Kidney (tissue), 14 donors: ENCODE measurements around the gene PROKR1. TPM values are rescaled to one million over a fixed set of nuclear protein-coding genes. Genes with fewer than 3 reads are reported as not detected.
A peak's percentile ranks its signal among the peaks of the same experiment; 100 is the strongest.

Experiments
- DNase-seq, 5 donors: peaks; one replicate each; pipeline ENCODE4 v3.0.0-alpha.2; 2013 to 2020
- FAIRE-seq: peaks from 2 replicates; lab custom pipeline; 2012; peaks lifted over from hg19 to GRCh38; lab: Jason Lieb, UNC
- H3K27ac ChIP-seq, 2 donors: one replicate each; pipeline ENCODE4 v1.7.0; 2013; ENCODE audit warnings: low read depth in 2 of 2, low read length in 2 of 2, inconsistent platforms in 1 of 2
- H3K27me3 ChIP-seq: one replicate; pipeline ENCODE4 v1.7.1; 2013; ENCODE audit warnings: low read length, inconsistent platforms; ENCODE audit not compliant: control insufficient read depth, insufficient read depth
- H3K36me3 ChIP-seq, 3 donors: one replicate each; pipeline versions ENCODE4 v1.7.0 to v1.7.1; 2013; ENCODE audit warnings: low read length in 3 of 3, control low read depth in 1 of 3, inconsistent platforms in 1 of 3; ENCODE audit not compliant: insufficient read depth in 3 of 3, control insufficient read depth in 2 of 3
- H3K4me1 ChIP-seq, 3 donors: one replicate each; pipeline versions ENCODE4 v1.7.0 to v1.7.1; 2013; ENCODE audit warnings: low read length in 3 of 3, inconsistent platforms in 1 of 3, low read depth in 1 of 3; ENCODE audit not compliant: control insufficient read depth in 2 of 3, insufficient read depth in 2 of 3
- H3K4me3 ChIP-seq, 3 donors: one replicate each; pipeline versions ENCODE4 v1.7.0 to v1.8.1; 2013; ENCODE audit warnings: low read length in 3 of 3, control low read depth in 1 of 3, inconsistent platforms in 1 of 3
- H3K9ac ChIP-seq, 3 donors: one replicate each; pipeline versions ENCODE4 v1.7.0 to v1.7.1; 2013; ENCODE audit warnings: low read length in 3 of 3, control low read depth in 1 of 3, inconsistent platforms in 1 of 3
- H3K9me3 ChIP-seq, 3 donors: one replicate each; pipeline versions ENCODE4 v1.7.0 to v1.7.1; 2013; ENCODE audit warnings: low read length in 3 of 3, control low read depth in 1 of 3, inconsistent platforms in 1 of 3; ENCODE audit not compliant: control insufficient read depth in 2 of 3, insufficient read depth in 1 of 3
- CTCF ChIP-seq: IDR thresholded peaks from 3 replicates; pipeline ENCODE4 v1.5.1; 2012; ENCODE audit warnings: mild to moderate bottlenecking, moderate library complexity, borderline replicate concordance; ENCODE audit not compliant: insufficient read depth; ENCODE audit errors: extremely low read depth
- intact Hi-C: fragments of 100-400 bp; cut with DNase I; formaldehyde crosslinking; loops from one replicate; pipeline ENCODE4 v1.11.1; 2022
- polyA plus RNA-seq: library from polyadenylated mRNA; stranded (reverse); fragments of 350-450 nt; fragmentation: Illumina TruSeq; extraction: RNeasy Lipid Tissue Mini Kit (QIAGEN cat#74804); gene quantifications from one replicate; pipeline ENCODE4 v1.2.3, GENCODE V29; 2014; ENCODE audit warnings: low read depth, low replicate concordance; ENCODE audit not compliant: insufficient read depth
- total RNA-seq: library from RNA; stranded (reverse); fragmentation: NEBNext Ultra II Directional; extraction: Animal tissue kit (Norgen Biotek cat#: 25700); gene quantifications from one replicate; pipeline ENCODE4 v1.2.1, GENCODE V29; 2021
- donor health status: control.
- donor health status: control.
- donor health status: control.
- donor health status: control.
- donor health status: control.
- donor health status: DM: yes; HTN: yes; CAD: no.
- donor health status: Normal renal cell carcinoma (clear cell type).

Gene PROKR1
- total and polyA plus RNA-seq, 2 donors from 2014 or later: not detected

GRCh38 chr2:68607837-68608236 is 35.5 kb upstream of the PROKR1 start:
- intact Hi-C loops: no loop called here
- Histone ChIP-seq H3K9me3 (peaks cover 0 to 9% (median 0%) of the 10 kb centered on the region in 3 donors), H3K27me3 (no peaks in the 10 kb centered on the region), H3K4me1 (no peaks in the 10 kb centered on the region), H3K4me3 (no peak overlapping the region), H3K36me3 (no peaks in the 10 kb centered on the region), H3K27ac (no peak overlapping the region), H3K9ac (no peak overlapping the region)
- DNase-seq (no peak), FAIRE-seq (no peak)
- no peak for TF ChIP-seq CTCF

- intact Hi-C loops: no loop called here
- no peaks in the 10 kb centered on the region for H3K27me3 ChIP-seq
- no peak overlapping the region for H3K9ac ChIP-seq
- no peak for TF ChIP-seq CTCF
- H3K4me3 ChIP-seq: no peak overlapping the region
- H3K9me3 ChIP-seq: peaks cover 0 to 4% (median 0%) of the 10 kb centered on the region in 3 donors
- H3K4me1 ChIP-seq: no peaks in the 10 kb centered on the region
- FAIRE-seq (no peak), DNase-seq (no peak)
- H3K27ac ChIP-seq: no peak overlapping the region
- H3K36me3 ChIP-seq: no peaks in the 10 kb centered on the region
Measured at GRCh38 chr2:68612765-68613519, 30.4 kb upstream of the PROKR1 start.

GRCh38 chr2:68620772-68621171 is 22.6 kb upstream of the PROKR1 start:
- Histone ChIP-seq H3K4me1 (no peaks in the 10 kb centered on the region), H3K9me3 (peaks cover 0 to 14% (median 2%) of the 10 kb centered on the region in 3 donors), H3K27ac (no peak overlapping the region), H3K9ac (no peak overlapping the region), H3K4me3 (no peak overlapping the region), H3K27me3 (no peaks in the 10 kb centered on the region), H3K36me3 (no peaks in the 10 kb centered on the region)
- intact Hi-C loops: no loop called here
- TF ChIP-seq CTCF: no peak
- FAIRE-seq: peak; percentile 19
- no peak for DNase-seq
